K562 (cell line): ENCODE data around the gene LRRC59. TPM values are rescaled to one million over a fixed set of nuclear protein-coding genes. Genes with fewer than 3 reads are reported as not detected.

Source experiments
- NCOA2 ChIP-seq, 2 experiments: fragments of 450-650 bp; IDR thresholded peaks; 2 replicates each; pipeline ENCODE4 v1.6.1; 2018; ENCODE audit warnings: mild to moderate bottlenecking in 2 of 2, moderate library complexity in 1 of 2; ENCODE audit not compliant: partially characterized antibody in 2 of 2
- PKNOX1 ChIP-seq: fragments of 450-650 bp; IDR thresholded peaks from 2 replicates; pipeline ENCODE4 v1.6.1; 2016
- POLR2A ChIP-seq: fragments of 450-650 bp; conservative IDR thresholded peaks from 2 replicates; pipeline ENCODE4 v1.6.1; 2016
- TFAP4 ChIP-seq: sonication (generic); formaldehyde crosslinking; IDR thresholded peaks from 2 replicates; pipeline ENCODE4 v1.8.0; 2022; ENCODE audit warnings: missing genetic modification reagents, mild to moderate bottlenecking, moderate library complexity, borderline replicate concordance
- ZNF318 ChIP-seq, 2 experiments: fragments of 450-650 bp; IDR thresholded peaks; 2 replicates each; pipeline ENCODE4 v1.6.1; 2016; ENCODE audit warnings: mild to moderate bottlenecking in 2 of 2, borderline replicate concordance in 1 of 2, low read depth in 1 of 2, moderate library complexity in 1 of 2
- ZSCAN29 ChIP-seq: fragments of 450-650 bp; IDR thresholded peaks from 2 replicates; pipeline ENCODE4 v1.6.1; 2017
- polyA plus RNA-seq, 8 experiments: library from polyadenylated mRNA; depleted of rRNA in 4 of 8; stranded (reverse) in 5 of 8; unstranded in 3 of 8; fragments of >200 nt; fragmentation: Nextera tagmentation in 2 of 8; fragmentation: Illumina TruSeq in 1 of 8; extraction: Ambion mirVana in 2 of 8; extraction: Trizol in 1 of 8; gene quantifications; 2 replicates each; pipeline versions ENCODE4 v1.2.1 to v1.2.3, GENCODE V29; 2011 to 2014; ENCODE audit warnings: inconsistent platforms in 1 of 8, missing spikeins in 1 of 8
- total RNA-seq, 7 experiments: library from RNA; depleted of rRNA in 6 of 7; stranded (reverse); fragments of >200 nt in 6 of 7; fragmentation: Illumina TruSeq in 2 of 7; extraction: Trizol in 2 of 7; gene quantifications; 2 replicates each; pipeline versions ENCODE4 v1.2.1 to v1.2.3, GENCODE V29; 2011 to 2021; ENCODE audit warnings: low replicate concordance in 1 of 7
- TF ChIP-seq, protein P1 (sequence below): fragments of 450-650 bp; formaldehyde crosslinking; IDR thresholded peaks from 2 replicates; pipeline ENCODE4 v1.4.0; 2022; ENCODE audit warnings: missing genetic modification characterization

LRRC59 gene
- total and polyA plus RNA-seq, 9 of the 15 experiments (the other 6 are each of a cell fraction or from before 2014, with no cell fraction given), result 27.8 to 244 (median 154) TPM

DNA sequence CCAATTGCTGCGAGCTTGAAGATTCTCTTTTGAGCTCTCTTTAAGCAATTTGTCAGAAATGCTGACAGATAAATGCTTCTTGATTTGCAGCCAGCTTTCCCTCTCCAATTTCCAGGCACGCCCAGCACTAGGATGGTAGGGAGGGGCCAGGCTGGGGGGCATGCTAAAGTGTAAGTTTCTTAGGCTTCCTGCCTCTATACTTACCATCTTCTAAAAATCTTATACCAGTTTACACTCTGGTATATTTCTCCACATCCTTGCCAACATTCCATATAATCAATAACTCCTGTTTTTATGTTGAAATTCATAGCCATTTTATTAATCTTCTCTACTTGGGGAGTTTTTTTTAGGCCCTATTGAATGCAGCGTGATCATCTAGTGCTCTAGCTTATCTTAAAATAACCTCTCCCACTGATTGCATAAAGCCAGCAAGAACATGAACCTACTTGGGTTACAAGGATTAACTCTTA, 46.2 kb upstream of the LRRC59 start (continued):
- TF ChIP-seq PKNOX1 (peak; percentile 90), TFAP4 (CRISPR knock-in tag) (no peak), POLR2A (no peak), ZNF318 (IDR thresholded peaks at IDR 0.05; ENCODE audit: borderline replicate concordance in 1 of 2, low read depth in 1 of 2) (no peak), NCOA2 (IDR thresholded peaks at IDR 0.05; ENCODE audit: partially characterized antibody in 2 of 2) (no peak), ZSCAN29 (no peak)
- TF ChIP-seq, protein P1, sequence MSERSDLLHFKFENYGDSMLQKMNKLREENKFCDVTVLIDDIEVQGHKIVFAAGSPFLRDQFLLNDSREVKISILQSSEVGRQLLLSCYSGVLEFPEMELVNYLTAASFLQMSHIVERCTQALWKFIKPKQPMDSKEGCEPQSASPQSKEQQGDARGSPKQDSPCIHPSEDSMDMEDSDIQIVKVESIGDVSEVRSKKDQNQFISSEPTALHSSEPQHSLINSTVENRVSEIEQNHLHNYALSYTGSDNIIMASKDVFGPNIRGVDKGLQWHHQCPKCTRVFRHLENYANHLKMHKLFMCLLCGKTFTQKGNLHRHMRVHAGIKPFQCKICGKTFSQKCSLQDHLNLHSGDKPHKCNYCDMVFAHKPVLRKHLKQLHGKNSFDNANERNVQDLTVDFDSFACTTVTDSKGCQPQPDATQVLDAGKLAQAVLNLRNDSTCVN, result no peak
